GM12891 (cell line): ENCODE data around the gene C12orf54. TPM values are rescaled to one million over a fixed set of nuclear protein-coding genes. Genes with fewer than 3 reads are reported as not detected.
"Not testable (repeated sequence)": the region's sequence is repeated elsewhere in the genome, so short reads cannot be mapped to it uniquely, and the experiment has no call there.

Experiments
- DNase-seq: peaks from one replicate; pipeline ENCODE4 v3.0.0; 2011; ENCODE audit warnings: low spot score; ENCODE audit not compliant: insufficient read length
- FAIRE-seq: peaks from 2 replicates; lab custom pipeline; 2011; peaks lifted over from hg19 to GRCh38; lab: Jason Lieb, UNC
- PAX5 ChIP-seq: IDR thresholded peaks from 2 replicates; pipeline ENCODE4 v1.6.1; 2011; ENCODE audit warnings: low read length, moderate library complexity, mild to moderate bottlenecking; ENCODE audit not compliant: insufficient read depth, severe bottlenecking
- POLR2A ChIP-seq: IDR thresholded peaks from 2 replicates; pipeline ENCODE4 v1.6.1; 2011; ENCODE audit warnings: low read depth, low read length, control low read depth
- POLR2AphosphoS5 ChIP-seq: IDR thresholded peaks from 2 replicates; pipeline ENCODE4 v1.6.1; 2011; ENCODE audit warnings: low read depth, low read length, control low read depth
- POU2F2 ChIP-seq: IDR thresholded peaks from 2 replicates; pipeline ENCODE4 v1.6.1; 2011; ENCODE audit warnings: low read depth, mild to moderate bottlenecking, control low read depth, low read length, moderate library complexity
- SPI1 ChIP-seq: IDR thresholded peaks from 2 replicates; pipeline ENCODE4 v1.6.1; 2011; ENCODE audit warnings: low read depth, low read length, control low read depth
- TAF1 ChIP-seq: IDR thresholded peaks from 2 replicates; pipeline ENCODE4 v1.6.1; 2011; ENCODE audit warnings: low read depth, low read length, control low read depth
- polyA plus RNA-seq: library from polyadenylated mRNA; unstranded; fragments of >200 nt; gene quantifications from one replicate; pipeline ENCODE4 v1.2.1, GENCODE V29; 2012; ENCODE audit warnings: low read depth, missing spikeins, inconsistent platforms; ENCODE audit not compliant: missing spikeins

C12orf54 gene
- polyA plus RNA-seq = 0.73 TPM

DNA sequence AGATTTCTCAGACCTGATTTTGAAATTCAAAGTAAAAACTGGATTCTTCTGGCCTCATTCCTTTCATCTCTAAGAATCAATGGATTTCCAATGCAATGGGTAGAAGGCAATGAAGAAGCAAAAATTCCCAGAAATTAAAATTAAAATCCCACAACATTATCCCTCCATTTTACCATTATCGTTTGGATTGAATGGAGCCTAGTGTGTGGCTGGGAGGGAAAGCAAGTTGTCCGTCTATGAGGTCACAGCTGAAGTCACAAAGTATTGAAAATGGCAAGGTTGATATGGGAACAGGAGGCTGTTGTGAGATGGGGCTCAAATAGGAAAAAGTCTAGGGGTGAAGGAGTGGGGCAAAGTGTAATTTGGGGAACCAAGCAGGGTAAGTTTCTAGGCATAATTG lies at the start of gene C12orf54:
Gene C12orf54, plus strand, starts transcription at position 301 of the 400 bp plus-strand sequence. CDS start 799 bp downstream, outside the sequence.
- TF ChIP-seq POLR2A (no peak), TAF1 (no peak), SPI1 (no peak), POU2F2 (no peak), PAX5 (no peak)
- FAIRE-seq (no peak), DNase-seq (no peak)

DNA sequence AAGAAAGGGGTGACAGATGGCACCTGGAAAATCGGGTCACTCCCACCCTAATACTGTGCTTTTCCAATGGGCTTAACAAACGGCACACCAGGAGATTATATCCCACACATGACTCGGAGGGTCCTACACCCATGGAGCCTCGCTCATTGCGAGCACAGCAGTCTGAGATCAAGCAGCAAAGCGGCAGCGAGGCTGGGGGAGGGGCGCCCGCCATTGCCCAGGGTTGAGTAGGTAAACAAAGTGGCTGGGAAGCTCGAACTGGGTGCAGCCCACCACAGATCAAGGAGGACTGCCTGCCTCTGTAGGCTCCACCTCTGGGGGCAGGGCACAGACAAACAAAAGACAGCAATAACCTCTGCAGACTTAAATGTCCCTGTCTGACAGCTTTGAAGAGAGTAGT lies 48.3 kb upstream of the C12orf54 start:
- not testable (repeated sequence) for FAIRE-seq, DNase-seq

- no peak for TF ChIP-seq POLR2AphosphoS5
- no peak for TF ChIP-seq TAF1
- TF ChIP-seq SPI1 = no peak
- TF ChIP-seq POU2F2 = no peak
- no peak for TF ChIP-seq PAX5
- no peak for TF ChIP-seq POLR2A
- FAIRE-seq (no peak), DNase-seq (no peak)
Observed at GRCh38 chr12:48441069-48441468, 41.2 kb upstream of the C12orf54 start.

- FAIRE-seq = no peak
- TF ChIP-seq POU2F2 (no peak), TAF1 (no peak), SPI1 (no peak), POLR2AphosphoS5 (no peak), POLR2A (no peak), PAX5 (no peak)
- no peak for DNase-seq
Observed at GRCh38 chr12:48442179-48442847, 40.0 kb upstream of the C12orf54 start.

GRCh38 chr12:48445538-48445937 lies 36.8 kb upstream of the C12orf54 start:
- FAIRE-seq (no peak), DNase-seq (no peak)
- TF ChIP-seq POLR2AphosphoS5 (no peak), TAF1 (no peak), SPI1 (no peak), PAX5 (no peak), POLR2A (no peak), POU2F2 (no peak)

DNA sequence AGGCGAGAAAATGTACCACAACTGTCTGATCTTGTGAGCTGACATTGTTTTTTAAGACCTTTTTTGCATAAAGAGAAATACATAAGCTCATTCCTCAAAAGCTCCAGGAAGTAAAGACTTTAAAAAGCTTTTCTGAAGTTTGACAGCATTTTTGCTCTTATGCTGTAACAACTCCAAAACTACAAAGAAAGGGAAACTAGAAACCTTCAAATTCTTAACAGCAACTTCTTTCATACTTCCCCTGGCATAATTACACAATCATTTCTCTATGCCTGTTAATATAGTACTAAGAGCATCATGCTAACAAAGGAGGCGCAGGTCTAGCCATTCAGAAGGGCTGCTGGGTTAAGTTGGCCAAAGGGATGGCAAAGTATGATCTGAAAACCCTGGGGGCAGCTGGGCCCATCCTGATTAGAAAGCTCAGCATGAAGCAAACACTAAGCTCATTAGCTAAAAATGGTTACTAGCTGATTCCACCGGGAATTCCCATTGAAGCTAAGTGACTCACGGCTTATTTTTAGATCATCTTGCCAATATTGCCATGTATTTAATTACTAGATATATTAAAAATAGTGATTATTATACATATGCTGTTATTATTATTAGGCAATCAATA lies 36.0 kb upstream of the C12orf54 start:
- FAIRE-seq = no peak
- no peak for TF ChIP-seq POLR2A
- TF ChIP-seq PAX5 = no peak
- no peak for TF ChIP-seq POLR2AphosphoS5
- no peak for TF ChIP-seq POU2F2
- TF ChIP-seq SPI1 = no peak
- no peak for TF ChIP-seq TAF1
- DNase-seq = no peak

DNA sequence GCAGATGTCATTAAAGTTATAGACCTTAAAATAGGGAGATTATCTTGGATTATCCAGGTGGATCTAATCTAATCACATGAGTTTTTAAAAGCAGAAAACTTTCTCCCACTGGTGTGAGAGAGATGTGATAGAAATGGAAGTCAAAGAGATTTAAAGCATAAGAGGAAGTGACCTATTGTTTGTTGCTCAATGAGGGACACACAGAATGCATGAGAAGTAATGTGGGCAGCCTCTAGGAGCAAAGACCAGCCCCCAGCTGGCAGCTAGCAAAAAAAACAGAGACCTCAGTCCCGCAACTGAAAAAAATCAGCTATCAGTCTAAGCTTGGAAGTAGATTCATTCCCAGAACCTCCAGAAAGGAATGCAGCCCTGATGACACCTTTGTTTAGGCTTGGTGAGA lies 34.5 kb upstream of the C12orf54 start:
- DNase-seq (no peak), FAIRE-seq (no peak)
- TF ChIP-seq POLR2AphosphoS5 (no peak), SPI1 (0 out of 2 replicates have a peak, but pooled peaks have one; percentile 27)

GRCh38 chr12:48451372-48451771 lies 30.9 kb upstream of the C12orf54 start:
- DNase-seq = no peak
- TF ChIP-seq POLR2AphosphoS5 (no peak), SPI1 (no peak), TAF1 (no peak), POU2F2 (no peak), PAX5 (no peak), POLR2A (no peak)
- FAIRE-seq = no peak

DNA sequence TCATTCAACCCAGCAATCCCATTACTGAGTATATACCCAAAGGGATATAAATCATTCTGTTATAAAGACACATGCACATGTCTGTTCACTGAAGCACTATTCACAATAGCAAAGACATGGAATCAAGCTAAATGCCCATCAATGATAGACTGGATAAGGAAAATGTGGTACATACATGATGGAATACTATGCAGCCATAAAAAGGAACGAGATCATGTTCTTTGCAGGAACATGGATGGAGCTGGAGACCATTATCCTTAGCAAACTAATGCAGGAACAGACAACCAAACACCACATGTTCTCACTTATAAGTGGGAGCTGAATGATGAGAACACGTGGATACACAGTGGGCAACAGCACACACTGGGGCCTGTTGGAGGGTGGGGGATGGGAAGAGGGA lies 29.3 kb upstream of the C12orf54 start:
- FAIRE-seq = not testable (repeated sequence)

DNA sequence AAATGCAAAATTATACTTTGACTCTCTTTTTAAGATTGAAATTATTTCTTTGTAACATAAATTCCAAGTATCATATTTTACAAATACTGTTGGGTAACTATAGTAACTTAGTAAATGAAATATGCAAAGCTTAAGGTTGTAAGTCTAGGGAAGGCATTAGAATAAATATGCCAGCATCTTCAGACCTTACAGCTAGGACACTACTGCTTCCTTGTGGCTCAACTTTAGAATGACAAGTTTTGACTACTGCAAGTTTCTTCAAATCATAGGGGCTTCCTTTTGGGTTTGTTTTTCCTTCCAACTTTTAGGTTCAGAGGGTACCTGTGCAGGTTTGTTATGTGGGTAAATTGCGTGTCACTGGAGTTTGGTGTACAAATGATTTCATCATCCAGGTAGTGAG lies 27.6 kb upstream of the C12orf54 start:
- DNase-seq = no peak
- no peak for FAIRE-seq
- no peak for TF ChIP-seq POLR2A
- TF ChIP-seq POLR2AphosphoS5 = no peak
- no peak for TF ChIP-seq PAX5
- TF ChIP-seq TAF1 = no peak
- no peak for TF ChIP-seq POU2F2
- TF ChIP-seq SPI1 = no peak

More for the DNA sequence above, 29.3 kb upstream of the C12orf54 start:
- not testable (repeated sequence) for DNase-seq

GRCh38 chr12:48455116-48455515 lies 27.2 kb upstream of the C12orf54 start:
- TF ChIP-seq TAF1 = no peak
- no peak for TF ChIP-seq POLR2AphosphoS5
- no peak for TF ChIP-seq SPI1
- no peak for TF ChIP-seq POU2F2
- TF ChIP-seq PAX5 = no peak
- no peak for TF ChIP-seq POLR2A
- FAIRE-seq = no peak
- DNase-seq = no peak
